Osteoblast (primary cell): ENCODE measurements around the gene LRRK1. TPM values are rescaled to one million over a fixed set of nuclear protein-coding genes. Genes with fewer than 3 reads are reported as not detected.

Experiments
- DNase-seq: peaks from one replicate; pipeline ENCODE4 v3.0.0; 2011; ENCODE audit warnings: low spot score, mixed read lengths; ENCODE audit not compliant: insufficient read length; ENCODE audit errors: missing footprints
- H2AFZ ChIP-seq: 2 replicates; pipeline ENCODE4 v1.6.0; 2011; ENCODE audit warnings: mild to moderate bottlenecking, low read length
- H3K27ac ChIP-seq: 2 replicates; pipeline ENCODE4 v1.5.1; 2011; ENCODE audit warnings: mild to moderate bottlenecking, low read depth, low read length, moderate library complexity
- H3K27me3 ChIP-seq: 2 replicates; pipeline ENCODE4 v1.6.0; 2012; ENCODE audit warnings: mild to moderate bottlenecking, control low read depth, inconsistent platforms, low read length, moderate library complexity; ENCODE audit not compliant: insufficient read depth
- H3K36me3 ChIP-seq: 2 replicates; pipeline ENCODE4 v1.5.1; 2011; ENCODE audit warnings: mild to moderate bottlenecking, low read length, control low read depth, moderate library complexity; ENCODE audit not compliant: insufficient read depth
- H3K4me1 ChIP-seq: 2 replicates; pipeline ENCODE4 v1.5.1; 2011; ENCODE audit warnings: mild to moderate bottlenecking, low read length, control low read depth, moderate library complexity; ENCODE audit not compliant: insufficient read depth
- H3K4me2 ChIP-seq: 2 replicates; pipeline ENCODE4 v1.6.0; 2011; ENCODE audit warnings: mild to moderate bottlenecking, low read length; ENCODE audit not compliant: insufficient read depth
- H3K4me3 ChIP-seq: fragments of 200-600 bp; sonication (generic); 3 replicates; pipeline ENCODE4 v1.5.1; 2012; ENCODE audit warnings: mild to moderate bottlenecking, low read length, inconsistent platforms; ENCODE audit not compliant: insufficient read depth
- H3K79me2 ChIP-seq: 2 replicates; pipeline ENCODE4 v1.6.0; 2012; ENCODE audit warnings: mild to moderate bottlenecking, low read length, control low read depth, inconsistent platforms; ENCODE audit not compliant: insufficient read depth
- H3K9me3 ChIP-seq: 2 replicates; pipeline ENCODE4 v1.5.1; 2011; ENCODE audit warnings: low read depth, low read length, control low read depth
- H4K20me1 ChIP-seq: 2 replicates; pipeline ENCODE4 v1.6.0; 2012; ENCODE audit warnings: mild to moderate bottlenecking, low read length, control low read depth; ENCODE audit not compliant: insufficient read depth
- total RNA-seq: library from RNA; depleted of rRNA; stranded (reverse); fragments of >200 nt; gene quantifications from 2 replicates; pipeline ENCODE4 v1.2.3, GENCODE V29; 2012
- TF ChIP-seq, protein P1 (sequence below): IDR thresholded peaks from 2 replicates; pipeline ENCODE4 v1.5.1; 2011; ENCODE audit warnings: mild to moderate bottlenecking, low read depth, low read length, moderate library complexity; ENCODE audit errors: extremely low read depth

Gene LRRK1
- total RNA-seq, 1 donor: 15.2 TPM

DNA sequence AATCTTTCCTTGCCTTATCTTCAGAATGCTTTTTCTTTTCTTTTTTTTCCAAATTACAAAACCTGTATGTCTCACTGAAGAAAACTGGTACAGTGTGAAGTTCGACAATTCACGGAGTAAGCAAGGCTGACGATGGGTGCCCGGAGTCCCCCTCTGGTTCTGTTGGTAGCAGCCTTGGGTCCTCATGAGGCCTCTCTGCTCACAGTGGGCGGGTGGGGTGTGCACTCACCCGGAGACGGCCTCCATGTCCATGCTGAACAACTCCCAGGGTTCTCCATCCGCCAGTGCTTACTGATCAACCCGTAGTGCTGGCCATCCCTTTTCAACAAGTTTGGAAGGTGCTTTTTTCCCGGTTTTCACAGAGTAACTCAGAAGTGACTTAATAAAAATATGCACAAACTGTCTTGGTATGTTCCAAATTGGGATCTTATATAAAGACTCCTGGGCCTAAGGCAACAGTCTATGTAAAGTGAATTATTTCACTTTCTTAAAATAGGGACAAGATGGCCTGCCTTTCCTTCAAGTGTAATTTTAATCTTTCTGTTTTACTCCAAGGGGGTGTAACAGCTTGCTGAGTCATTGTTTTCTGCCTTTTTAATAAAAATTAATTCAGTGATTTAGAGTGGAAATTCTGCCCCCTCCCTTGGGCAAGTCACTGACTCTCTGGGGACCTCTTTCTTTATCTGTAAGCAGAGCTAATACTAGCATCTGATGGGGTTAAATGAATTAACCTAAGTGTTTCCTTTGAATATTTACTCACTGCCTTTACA, 23.7 kb downstream of the LRRK1 start:
- DNase-seq: no peak
- TF ChIP-seq, protein P1, sequence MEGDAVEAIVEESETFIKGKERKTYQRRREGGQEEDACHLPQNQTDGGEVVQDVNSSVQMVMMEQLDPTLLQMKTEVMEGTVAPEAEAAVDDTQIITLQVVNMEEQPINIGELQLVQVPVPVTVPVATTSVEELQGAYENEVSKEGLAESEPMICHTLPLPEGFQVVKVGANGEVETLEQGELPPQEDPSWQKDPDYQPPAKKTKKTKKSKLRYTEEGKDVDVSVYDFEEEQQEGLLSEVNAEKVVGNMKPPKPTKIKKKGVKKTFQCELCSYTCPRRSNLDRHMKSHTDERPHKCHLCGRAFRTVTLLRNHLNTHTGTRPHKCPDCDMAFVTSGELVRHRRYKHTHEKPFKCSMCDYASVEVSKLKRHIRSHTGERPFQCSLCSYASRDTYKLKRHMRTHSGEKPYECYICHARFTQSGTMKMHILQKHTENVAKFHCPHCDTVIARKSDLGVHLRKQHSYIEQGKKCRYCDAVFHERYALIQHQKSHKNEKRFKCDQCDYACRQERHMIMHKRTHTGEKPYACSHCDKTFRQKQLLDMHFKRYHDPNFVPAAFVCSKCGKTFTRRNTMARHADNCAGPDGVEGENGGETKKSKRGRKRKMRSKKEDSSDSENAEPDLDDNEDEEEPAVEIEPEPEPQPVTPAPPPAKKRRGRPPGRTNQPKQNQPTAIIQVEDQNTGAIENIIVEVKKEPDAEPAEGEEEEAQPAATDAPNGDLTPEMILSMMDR: no peak
- Histone ChIP-seq H3K79me2 (peaks cover 15% of the 10 kb centered on the region), H2AFZ (no peak overlapping the region), H3K9me3 (no peaks in the 10 kb centered on the region), H3K27me3 (no peaks in the 10 kb centered on the region), H3K4me3 (no peak overlapping the region), H3K36me3 (no peaks in the 10 kb centered on the region), H3K27ac (peak overlapping the region; percentile 28), H3K4me2 (no peak overlapping the region), H4K20me1 (no peaks in the 10 kb centered on the region), H3K4me1 (peaks cover 5% of the 10 kb centered on the region)

DNA sequence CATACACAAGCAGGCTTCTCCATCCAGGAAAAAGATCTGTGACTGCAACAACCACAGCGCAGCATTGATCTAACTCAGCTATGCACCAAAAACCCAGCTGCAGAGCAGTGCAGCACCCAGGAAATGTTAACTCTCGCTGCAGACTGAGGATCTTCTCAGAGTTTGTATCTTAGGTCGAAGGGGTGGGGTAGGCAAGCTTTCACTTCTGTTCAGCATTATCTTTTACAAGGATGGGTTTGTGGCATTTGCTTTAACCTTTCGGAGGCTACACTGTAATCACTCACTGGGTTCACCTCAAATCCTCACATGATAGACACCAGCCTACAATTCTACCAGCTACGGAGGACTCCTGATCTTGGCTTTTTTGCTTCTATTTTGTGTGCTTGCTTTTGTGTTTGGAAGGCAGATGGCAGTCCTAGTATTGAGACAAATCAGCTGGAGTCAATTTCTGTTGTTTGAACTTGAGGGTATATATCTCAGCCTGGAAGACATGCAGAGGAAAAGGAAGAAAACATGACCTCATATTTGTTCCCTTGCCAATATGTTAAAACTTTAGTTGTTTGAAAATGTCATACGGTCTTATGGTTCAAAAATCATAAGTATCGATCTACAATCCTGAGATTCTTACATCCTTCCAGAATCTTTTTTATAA, 25.2 kb downstream of the LRRK1 start:
- Histone ChIP-seq H3K4me3 (no peak overlapping the region), H3K27ac (no peak overlapping the region), H4K20me1 (no peaks in the 10 kb centered on the region), H2AFZ (no peak overlapping the region), H3K79me2 (peaks cover 15% of the 10 kb centered on the region), H3K4me2 (no peak overlapping the region), H3K36me3 (no peaks in the 10 kb centered on the region), H3K27me3 (no peaks in the 10 kb centered on the region), H3K9me3 (no peaks in the 10 kb centered on the region), H3K4me1 (peaks cover 5% of the 10 kb centered on the region)
- TF ChIP-seq, protein P1: no peak
- DNase-seq: no peak

DNA sequence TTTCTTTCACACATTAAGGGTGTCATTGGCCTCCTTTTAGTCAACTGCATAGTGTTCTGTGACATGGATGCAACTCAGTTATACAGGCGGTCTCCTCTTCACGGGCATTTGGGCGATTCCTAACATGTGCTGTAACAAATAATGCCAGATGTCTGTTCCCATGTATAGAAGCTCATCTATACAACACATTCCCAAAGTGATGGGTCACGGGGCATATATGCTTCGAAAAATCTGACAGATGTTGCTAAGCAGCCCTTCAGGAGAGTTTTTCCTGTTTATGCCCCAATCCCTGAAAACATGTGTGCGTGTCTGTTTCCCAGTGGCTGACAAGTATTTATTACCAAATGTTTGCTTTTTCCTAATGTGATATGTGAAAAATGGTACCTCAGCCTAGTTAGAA, 25.8 kb downstream of the LRRK1 start:
- no peak overlapping the region for H3K4me2 ChIP-seq
- H3K4me3 ChIP-seq: no peak overlapping the region
- H3K9me3 ChIP-seq: no peaks in the 10 kb centered on the region
- H4K20me1 ChIP-seq: no peaks in the 10 kb centered on the region
- no peak overlapping the region for H2AFZ ChIP-seq
- DNase-seq: no peak
- TF ChIP-seq, protein P1: no peak
- H3K36me3 ChIP-seq: no peaks in the 10 kb centered on the region
- peaks cover 15% of the 10 kb centered on the region for H3K79me2 ChIP-seq
- H3K27ac ChIP-seq: no peak overlapping the region
- no peaks in the 10 kb centered on the region for H3K27me3 ChIP-seq
- peaks cover 5% of the 10 kb centered on the region for H3K4me1 ChIP-seq

DNA sequence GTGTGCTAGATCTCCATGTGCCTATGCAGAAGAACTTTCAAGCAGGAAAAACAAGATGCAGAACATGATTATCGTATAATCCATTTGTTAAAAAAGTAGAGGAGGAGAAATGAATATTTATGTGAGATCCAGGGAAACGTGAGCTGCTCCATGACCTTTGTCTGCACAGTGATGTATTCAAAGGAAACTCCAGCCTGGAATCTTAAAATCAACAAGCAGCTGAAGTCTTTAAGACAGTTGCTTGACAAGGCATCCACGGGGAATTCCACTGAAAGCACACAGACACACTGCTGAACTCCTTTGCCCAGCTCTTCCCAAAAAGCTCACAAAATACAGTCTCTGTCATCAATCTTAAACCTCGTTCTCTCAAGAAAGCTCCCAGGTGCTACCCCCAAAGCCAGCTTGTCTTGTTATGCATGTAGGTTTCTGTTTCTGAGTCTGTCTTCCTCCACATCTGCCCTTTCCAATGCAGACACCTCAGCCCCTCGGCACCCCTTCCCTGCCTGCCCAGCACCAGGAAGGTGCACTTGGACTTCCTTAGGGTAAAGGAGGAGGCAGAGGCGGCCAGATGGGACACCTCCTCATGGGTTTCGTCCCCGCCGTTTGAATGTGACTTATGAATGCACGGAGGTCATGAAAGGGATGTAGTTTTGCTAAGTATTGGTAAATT, 28.7 kb downstream of the LRRK1 start:
- no peaks in the 10 kb centered on the region for H3K27me3 ChIP-seq
- H3K27ac ChIP-seq: no peak overlapping the region
- H3K79me2 ChIP-seq: peaks cover 7% of the 10 kb centered on the region
- no peak overlapping the region for H3K4me3 ChIP-seq
- DNase-seq: no peak
- no peak overlapping the region for H2AFZ ChIP-seq
- no peaks in the 10 kb centered on the region for H3K9me3 ChIP-seq
- no peak overlapping the region for H3K4me2 ChIP-seq
- peaks cover 2% of the 10 kb centered on the region for H3K4me1 ChIP-seq
- TF ChIP-seq, protein P1: no peak
- H3K36me3 ChIP-seq: no peaks in the 10 kb centered on the region
- no peaks in the 10 kb centered on the region for H4K20me1 ChIP-seq
